ENCODE data around the gene METTL17. TPM values are rescaled to one million over a fixed set of nuclear protein-coding genes. Genes with fewer than 3 reads are reported as not detected.
A peak's percentile ranks its signal among the peaks of the same experiment; 100 is the strongest.

METTL17 gene
- total and polyA plus RNA-seq, 2 of the 13 experiments (the other 11 are each of a cell fraction or from before 2014, with no cell fraction given), result 122 to 199 TPM

GRCh38 chr14:21043974-21044618 is 54.3 kb downstream of the METTL17 start (continued):
- TF ChIP-seq, protein P1, sequence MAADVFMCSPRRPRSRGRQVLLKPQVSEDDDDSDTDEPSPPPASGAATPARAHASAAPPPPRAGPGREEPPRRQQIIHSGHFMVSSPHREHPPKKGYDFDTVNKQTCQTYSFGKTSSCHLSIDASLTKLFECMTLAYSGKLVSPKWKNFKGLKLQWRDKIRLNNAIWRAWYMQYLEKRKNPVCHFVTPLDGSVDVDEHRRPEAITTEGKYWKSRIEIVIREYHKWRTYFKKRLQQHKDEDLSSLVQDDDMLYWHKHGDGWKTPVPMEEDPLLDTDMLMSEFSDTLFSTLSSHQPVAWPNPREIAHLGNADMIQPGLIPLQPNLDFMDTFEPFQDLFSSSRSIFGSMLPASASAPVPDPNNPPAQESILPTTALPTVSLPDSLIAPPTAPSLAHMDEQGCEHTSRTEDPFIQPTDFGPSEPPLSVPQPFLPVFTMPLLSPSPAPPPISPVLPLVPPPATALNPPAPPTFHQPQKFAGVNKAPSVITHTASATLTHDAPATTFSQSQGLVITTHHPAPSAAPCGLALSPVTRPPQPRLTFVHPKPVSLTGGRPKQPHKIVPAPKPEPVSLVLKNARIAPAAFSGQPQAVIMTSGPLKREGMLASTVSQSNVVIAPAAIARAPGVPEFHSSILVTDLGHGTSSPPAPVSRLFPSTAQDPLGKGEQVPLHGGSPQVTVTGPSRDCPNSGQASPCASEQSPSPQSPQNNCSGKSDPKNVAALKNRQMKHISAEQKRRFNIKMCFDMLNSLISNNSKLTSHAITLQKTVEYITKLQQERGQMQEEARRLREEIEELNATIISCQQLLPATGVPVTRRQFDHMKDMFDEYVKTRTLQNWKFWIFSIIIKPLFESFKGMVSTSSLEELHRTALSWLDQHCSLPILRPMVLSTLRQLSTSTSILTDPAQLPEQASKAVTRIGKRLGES (CRISPR knock-in tag; IDR thresholded peaks at IDR 0.05; ENCODE audit: borderline replicate concordance), result no peak
- TF ChIP-seq AKAP8 (CRISPR knock-in tag; IDR thresholded peaks at IDR 0.05) (peak; percentile 76; the same call in 1 of the 2 replicates), KDM5A (IDR thresholded peaks at IDR 0.05; ENCODE audit: borderline replicate concordance, low read length) (no peak), HOXA9 (CRISPR knock-in tag; IDR thresholded peaks at IDR 0.05; ENCODE audit: borderline replicate concordance) (no peak), CBX5 (CRISPR knock-in tag; IDR thresholded peaks at IDR 0.05; ENCODE audit: borderline replicate concordance) (0 out of 2 replicates have a peak, but pooled peaks have one; percentile 19), HMG20A (CRISPR knock-in tag; IDR thresholded peaks at IDR 0.05; ENCODE audit: borderline replicate concordance) (no peak), PHF20 (CRISPR knock-in tag; IDR thresholded peaks at IDR 0.05) (no peak; the same call in 1 of the 2 replicates), ATF1 (CRISPR knock-in tag; IDR thresholded peaks at IDR 0.05) (0 out of 2 replicates have a peak, but pooled peaks have one; percentile 13), SMARCC2 (IDR thresholded peaks at IDR 0.05) (no peak), SRSF9 (IDR thresholded peaks at IDR 0.05; ENCODE audit: borderline replicate concordance, insufficient read depth, low read depth, low read length, poor library complexity, severe bottlenecking) (no peak), KAT8 (CRISPR knock-in tag; IDR thresholded peaks at IDR 0.05) (peak; percentile 10), GZF1 (CRISPR knock-in tag; IDR thresholded peaks at IDR 0.05) (no peak), PCBP2 (optimal IDR thresholded peaks at IDR 0.05; ENCODE audit: low read depth, low read length, poor library complexity, severe bottlenecking) (no peak), ZNF660 (CRISPR knock-in tag; IDR thresholded peaks at IDR 0.05; ENCODE audit: borderline replicate concordance, low read depth) (no peak), SMC3 (IDR thresholded peaks at IDR 0.05; ENCODE audit: low read length) (peak; percentile 57; the same call in 1 of the 2 replicates), HIC2 (CRISPR knock-in tag; IDR thresholded peaks at IDR 0.05; ENCODE audit: low read depth) (0 out of 2 replicates have a peak, but pooled peaks have one; percentile 36), CCDC6 (CRISPR knock-in tag; IDR thresholded peaks at IDR 0.05) (no peak), YY1 (IDR thresholded peaks at IDR 0.05; ENCODE audit: insufficient read depth, insufficient replicate concordance, low read depth, low read length) (no peak)

Data from HepG2 (cell line).